HL-60 (cell line): ENCODE data around the gene DSTYK.

Source experiments
- GABPA ChIP-seq: IDR thresholded peaks from 2 replicates; pipeline ENCODE4 v1.6.1; 2012; ENCODE audit warnings: low read depth
- TF ChIP-seq, protein P1 (sequence below): IDR thresholded peaks from one replicate; pipeline ENCODE4 v1.5.1; 2011; ENCODE audit warnings: low read length, control low read depth, inconsistent platforms; ENCODE audit not compliant: insufficient read depth
- TF ChIP-seq, protein P2 (sequence below): IDR thresholded peaks from 2 replicates; pipeline ENCODE4 v1.6.1; 2012; ENCODE audit warnings: low read depth; ENCODE audit not compliant: insufficient replicate concordance

DNA sequence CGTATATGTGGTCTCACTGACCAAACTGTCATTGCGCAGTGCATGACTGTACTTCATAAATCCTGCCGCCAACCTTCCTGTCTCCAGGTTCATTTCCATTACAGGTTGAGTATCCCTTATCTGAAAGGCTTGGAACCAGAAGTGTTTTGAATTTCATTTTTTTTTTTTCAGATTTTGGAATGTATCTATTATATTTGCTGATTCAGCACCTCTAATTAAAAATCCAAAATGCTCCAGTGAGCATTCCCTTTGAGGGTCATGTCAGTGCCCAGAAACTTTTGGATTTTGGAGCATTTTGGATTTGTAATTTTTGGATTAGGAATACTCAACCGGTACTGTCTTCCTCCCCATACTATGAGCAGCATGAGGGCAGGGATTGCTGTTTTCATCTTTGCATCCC, 59.0 kb downstream of the DSTYK start:
- TF ChIP-seq, protein P1, sequence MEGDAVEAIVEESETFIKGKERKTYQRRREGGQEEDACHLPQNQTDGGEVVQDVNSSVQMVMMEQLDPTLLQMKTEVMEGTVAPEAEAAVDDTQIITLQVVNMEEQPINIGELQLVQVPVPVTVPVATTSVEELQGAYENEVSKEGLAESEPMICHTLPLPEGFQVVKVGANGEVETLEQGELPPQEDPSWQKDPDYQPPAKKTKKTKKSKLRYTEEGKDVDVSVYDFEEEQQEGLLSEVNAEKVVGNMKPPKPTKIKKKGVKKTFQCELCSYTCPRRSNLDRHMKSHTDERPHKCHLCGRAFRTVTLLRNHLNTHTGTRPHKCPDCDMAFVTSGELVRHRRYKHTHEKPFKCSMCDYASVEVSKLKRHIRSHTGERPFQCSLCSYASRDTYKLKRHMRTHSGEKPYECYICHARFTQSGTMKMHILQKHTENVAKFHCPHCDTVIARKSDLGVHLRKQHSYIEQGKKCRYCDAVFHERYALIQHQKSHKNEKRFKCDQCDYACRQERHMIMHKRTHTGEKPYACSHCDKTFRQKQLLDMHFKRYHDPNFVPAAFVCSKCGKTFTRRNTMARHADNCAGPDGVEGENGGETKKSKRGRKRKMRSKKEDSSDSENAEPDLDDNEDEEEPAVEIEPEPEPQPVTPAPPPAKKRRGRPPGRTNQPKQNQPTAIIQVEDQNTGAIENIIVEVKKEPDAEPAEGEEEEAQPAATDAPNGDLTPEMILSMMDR: no peak
- TF ChIP-seq, protein P2, sequence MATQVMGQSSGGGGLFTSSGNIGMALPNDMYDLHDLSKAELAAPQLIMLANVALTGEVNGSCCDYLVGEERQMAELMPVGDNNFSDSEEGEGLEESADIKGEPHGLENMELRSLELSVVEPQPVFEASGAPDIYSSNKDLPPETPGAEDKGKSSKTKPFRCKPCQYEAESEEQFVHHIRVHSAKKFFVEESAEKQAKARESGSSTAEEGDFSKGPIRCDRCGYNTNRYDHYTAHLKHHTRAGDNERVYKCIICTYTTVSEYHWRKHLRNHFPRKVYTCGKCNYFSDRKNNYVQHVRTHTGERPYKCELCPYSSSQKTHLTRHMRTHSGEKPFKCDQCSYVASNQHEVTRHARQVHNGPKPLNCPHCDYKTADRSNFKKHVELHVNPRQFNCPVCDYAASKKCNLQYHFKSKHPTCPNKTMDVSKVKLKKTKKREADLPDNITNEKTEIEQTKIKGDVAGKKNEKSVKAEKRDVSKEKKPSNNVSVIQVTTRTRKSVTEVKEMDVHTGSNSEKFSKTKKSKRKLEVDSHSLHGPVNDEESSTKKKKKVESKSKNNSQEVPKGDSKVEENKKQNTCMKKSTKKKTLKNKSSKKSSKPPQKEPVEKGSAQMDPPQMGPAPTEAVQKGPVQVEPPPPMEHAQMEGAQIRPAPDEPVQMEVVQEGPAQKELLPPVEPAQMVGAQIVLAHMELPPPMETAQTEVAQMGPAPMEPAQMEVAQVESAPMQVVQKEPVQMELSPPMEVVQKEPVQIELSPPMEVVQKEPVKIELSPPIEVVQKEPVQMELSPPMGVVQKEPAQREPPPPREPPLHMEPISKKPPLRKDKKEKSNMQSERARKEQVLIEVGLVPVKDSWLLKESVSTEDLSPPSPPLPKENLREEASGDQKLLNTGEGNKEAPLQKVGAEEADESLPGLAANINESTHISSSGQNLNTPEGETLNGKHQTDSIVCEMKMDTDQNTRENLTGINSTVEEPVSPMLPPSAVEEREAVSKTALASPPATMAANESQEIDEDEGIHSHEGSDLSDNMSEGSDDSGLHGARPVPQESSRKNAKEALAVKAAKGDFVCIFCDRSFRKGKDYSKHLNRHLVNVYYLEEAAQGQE: no peak
- no peak for TF ChIP-seq GABPA
